Measurements from ENCODE around the gene FCSK. TPM values are rescaled to one million over a fixed set of nuclear protein-coding genes. Genes with fewer than 3 reads are reported as not detected.

FCSK gene
- total and polyA plus RNA-seq, 2 experiments from 2014 or later: 15.7 to 25.9 TPM

DNA sequence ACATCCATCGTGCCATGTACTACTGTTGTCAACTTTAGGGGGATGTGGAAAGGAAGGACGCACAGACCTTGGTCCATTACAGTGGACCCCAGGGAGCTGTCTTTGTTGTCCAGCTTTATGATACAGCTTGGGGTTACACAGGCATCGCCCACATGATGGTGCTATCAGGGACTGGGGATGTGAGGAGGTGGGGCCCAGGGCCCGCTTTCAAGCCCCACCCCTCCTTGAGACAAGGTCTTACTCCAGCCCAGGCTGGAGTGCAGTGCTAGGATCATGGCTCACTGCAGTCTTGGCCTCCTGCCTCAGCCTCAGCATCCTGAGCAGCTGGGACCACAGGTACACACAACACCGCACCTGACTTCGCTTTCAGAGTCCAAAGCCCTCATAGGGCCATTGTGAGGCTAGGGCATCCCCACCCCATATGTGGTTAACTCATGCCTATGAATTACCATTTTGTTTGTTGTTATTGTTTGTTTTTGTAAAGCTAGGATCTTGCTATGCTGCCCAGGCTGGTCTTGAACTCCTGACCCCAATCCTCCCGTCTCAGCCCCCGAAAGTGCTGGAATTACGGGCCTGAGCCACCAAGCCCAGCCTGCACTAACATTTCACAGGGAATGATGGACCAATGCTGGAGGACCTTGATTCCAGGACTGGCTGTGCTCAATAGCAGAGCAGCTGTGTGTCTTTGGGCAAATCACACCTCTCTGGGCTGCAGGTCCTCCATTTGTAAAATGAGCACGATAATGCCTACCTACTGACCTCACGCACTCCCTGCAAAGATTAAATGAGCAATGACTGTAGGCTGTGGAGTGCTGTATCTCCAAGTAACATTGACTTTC, 32.7 kb upstream of the FCSK start:
- no peak for DNase-seq (ENCODE audit: low spot score)
- Histone ChIP-seq H3K9me2 (replicated peaks; ENCODE audit: insufficient read depth) (no peaks in the 10 kb centered on the region), H3K27me3 (no peaks in the 10 kb centered on the region), H3K4me3 (no peak overlapping the region), H3K79me2 (peaks cover 100% of the 10 kb centered on the region), H3K4me2 (peak overlapping the region; percentile 41), H3K27ac (peak overlapping the region; percentile 72), H2AFZ (no peak overlapping the region), H3K4me1 (ENCODE audit: insufficient read depth) (peaks cover 66% of the 10 kb centered on the region), H4K20me1 (ENCODE audit: insufficient read depth, poor library complexity, severe bottlenecking) (peaks cover 14% of the 10 kb centered on the region), H3K36me3 (replicated peaks; ENCODE audit: insufficient read depth, low read depth) (no peaks in the 10 kb centered on the region), H3K9me3 (ENCODE audit: low read depth) (no peaks in the 10 kb centered on the region)
- WGBS (ENCODE audit: low lambda C conversion rate, missing lambda C conversion rate): 90% methylated on average over 11 of the region's 11 CpGs
- TF ChIP-seq, protein P1, sequence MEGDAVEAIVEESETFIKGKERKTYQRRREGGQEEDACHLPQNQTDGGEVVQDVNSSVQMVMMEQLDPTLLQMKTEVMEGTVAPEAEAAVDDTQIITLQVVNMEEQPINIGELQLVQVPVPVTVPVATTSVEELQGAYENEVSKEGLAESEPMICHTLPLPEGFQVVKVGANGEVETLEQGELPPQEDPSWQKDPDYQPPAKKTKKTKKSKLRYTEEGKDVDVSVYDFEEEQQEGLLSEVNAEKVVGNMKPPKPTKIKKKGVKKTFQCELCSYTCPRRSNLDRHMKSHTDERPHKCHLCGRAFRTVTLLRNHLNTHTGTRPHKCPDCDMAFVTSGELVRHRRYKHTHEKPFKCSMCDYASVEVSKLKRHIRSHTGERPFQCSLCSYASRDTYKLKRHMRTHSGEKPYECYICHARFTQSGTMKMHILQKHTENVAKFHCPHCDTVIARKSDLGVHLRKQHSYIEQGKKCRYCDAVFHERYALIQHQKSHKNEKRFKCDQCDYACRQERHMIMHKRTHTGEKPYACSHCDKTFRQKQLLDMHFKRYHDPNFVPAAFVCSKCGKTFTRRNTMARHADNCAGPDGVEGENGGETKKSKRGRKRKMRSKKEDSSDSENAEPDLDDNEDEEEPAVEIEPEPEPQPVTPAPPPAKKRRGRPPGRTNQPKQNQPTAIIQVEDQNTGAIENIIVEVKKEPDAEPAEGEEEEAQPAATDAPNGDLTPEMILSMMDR (IDR thresholded peaks at IDR 0.05; ENCODE audit: poor library complexity): no peak
- TF ChIP-seq EZH2phosphoT487 (IDR thresholded peaks at IDR 0.05; ENCODE audit: low read depth, severe bottlenecking, unreplicated experiment) (no peak), EZH2 (IDR thresholded peaks at IDR 0.05; ENCODE audit: borderline replicate concordance) (no peak)

DNA sequence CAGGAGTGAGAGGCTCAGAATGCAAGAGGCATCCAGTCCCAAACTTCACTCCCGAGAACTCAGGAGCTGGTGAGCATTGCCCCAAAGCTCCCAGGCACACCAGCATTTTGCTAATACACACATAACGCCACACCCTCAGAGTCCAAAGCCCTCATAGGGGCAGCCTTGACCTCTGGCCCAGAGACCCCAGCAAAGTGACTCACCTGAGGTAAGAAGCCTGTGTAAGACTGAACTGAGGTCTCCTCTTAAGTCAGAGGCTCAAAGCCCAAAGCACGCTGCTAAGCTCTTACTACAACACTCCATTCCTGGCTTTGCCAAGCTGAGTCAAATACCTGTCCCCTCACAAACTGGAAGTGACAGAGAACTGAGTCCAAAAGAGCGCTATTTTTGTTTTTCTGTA, 31.9 kb upstream of the FCSK start:
- peaks cover 97% of the 10 kb centered on the region for H3K79me2 ChIP-seq
- H3K4me3 ChIP-seq: no peak overlapping the region
- peak overlapping the region; percentile 41 for H3K4me2 ChIP-seq
- no peaks in the 10 kb centered on the region for H3K36me3 ChIP-seq (replicated peaks; ENCODE audit: insufficient read depth, low read depth)
- DNase-seq (ENCODE audit: low spot score): no peak
- WGBS (ENCODE audit: low lambda C conversion rate, missing lambda C conversion rate): 76% methylated on average over 4 of the region's 4 CpGs
- no peak overlapping the region for H2AFZ ChIP-seq
- no peaks in the 10 kb centered on the region for H3K27me3 ChIP-seq
- H4K20me1 ChIP-seq (ENCODE audit: insufficient read depth, poor library complexity, severe bottlenecking): peaks cover 14% of the 10 kb centered on the region
- no peaks in the 10 kb centered on the region for H3K9me3 ChIP-seq (ENCODE audit: low read depth)
- H3K9me2 ChIP-seq (replicated peaks; ENCODE audit: insufficient read depth): no peaks in the 10 kb centered on the region
- H3K4me1 ChIP-seq (ENCODE audit: insufficient read depth): peaks cover 65% of the 10 kb centered on the region
- peak overlapping the region; percentile 72 for H3K27ac ChIP-seq
- TF ChIP-seq EZH2phosphoT487 (IDR thresholded peaks at IDR 0.05; ENCODE audit: low read depth, severe bottlenecking, unreplicated experiment) (no peak), EZH2 (IDR thresholded peaks at IDR 0.05; ENCODE audit: borderline replicate concordance) (no peak)
- TF ChIP-seq, protein P1 (IDR thresholded peaks at IDR 0.05; ENCODE audit: poor library complexity): no peak

DNA sequence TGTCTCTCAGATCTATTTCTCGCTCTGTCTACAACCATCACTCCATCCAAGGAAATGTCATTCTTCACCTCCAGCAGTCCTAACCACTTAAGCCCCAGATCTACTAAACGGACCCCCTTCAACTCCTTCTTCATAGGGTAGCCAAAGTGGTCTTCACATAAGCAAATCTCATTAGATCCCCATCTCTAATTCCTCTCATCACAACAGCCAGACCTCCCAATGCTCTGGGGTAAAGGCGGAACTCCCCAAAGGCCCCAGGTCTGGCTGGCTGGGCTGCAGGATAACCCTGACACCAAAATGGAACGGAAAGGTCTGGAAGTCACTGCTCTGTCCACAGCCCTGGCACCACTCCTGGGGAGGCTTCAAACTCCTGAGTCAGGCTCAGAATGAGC, 26.6 kb upstream of the FCSK start:
- Histone ChIP-seq H3K4me2 (peak overlapping the region; percentile 66), H2AFZ (no peak overlapping the region), H3K4me3 (no peak overlapping the region), H3K9me2 (replicated peaks; ENCODE audit: insufficient read depth) (no peaks in the 10 kb centered on the region), H3K9me3 (ENCODE audit: low read depth) (no peaks in the 10 kb centered on the region), H4K20me1 (ENCODE audit: insufficient read depth, poor library complexity, severe bottlenecking) (no peaks in the 10 kb centered on the region), H3K36me3 (replicated peaks; ENCODE audit: insufficient read depth, low read depth) (no peaks in the 10 kb centered on the region), H3K27me3 (no peaks in the 10 kb centered on the region), H3K79me2 (peaks cover 78% of the 10 kb centered on the region), H3K4me1 (ENCODE audit: insufficient read depth) (peaks cover 64% of the 10 kb centered on the region), H3K27ac (peak overlapping the region; percentile 98)
- no peak for TF ChIP-seq EZH2 (IDR thresholded peaks at IDR 0.05; ENCODE audit: borderline replicate concordance)
- TF ChIP-seq, protein P1 (IDR thresholded peaks at IDR 0.05; ENCODE audit: poor library complexity): no peak
- DNase-seq (ENCODE audit: low spot score): no peak
- WGBS (ENCODE audit: low lambda C conversion rate, missing lambda C conversion rate): 37% methylated on average over 4 of the region's 4 CpGs

All from hepatocyte (in vitro differentiated cells).